ENCODE results near the gene BRCA1.
A peak's percentile ranks its signal among the peaks of the same experiment; 100 is the strongest.

The BRCA1 gene

DNA sequence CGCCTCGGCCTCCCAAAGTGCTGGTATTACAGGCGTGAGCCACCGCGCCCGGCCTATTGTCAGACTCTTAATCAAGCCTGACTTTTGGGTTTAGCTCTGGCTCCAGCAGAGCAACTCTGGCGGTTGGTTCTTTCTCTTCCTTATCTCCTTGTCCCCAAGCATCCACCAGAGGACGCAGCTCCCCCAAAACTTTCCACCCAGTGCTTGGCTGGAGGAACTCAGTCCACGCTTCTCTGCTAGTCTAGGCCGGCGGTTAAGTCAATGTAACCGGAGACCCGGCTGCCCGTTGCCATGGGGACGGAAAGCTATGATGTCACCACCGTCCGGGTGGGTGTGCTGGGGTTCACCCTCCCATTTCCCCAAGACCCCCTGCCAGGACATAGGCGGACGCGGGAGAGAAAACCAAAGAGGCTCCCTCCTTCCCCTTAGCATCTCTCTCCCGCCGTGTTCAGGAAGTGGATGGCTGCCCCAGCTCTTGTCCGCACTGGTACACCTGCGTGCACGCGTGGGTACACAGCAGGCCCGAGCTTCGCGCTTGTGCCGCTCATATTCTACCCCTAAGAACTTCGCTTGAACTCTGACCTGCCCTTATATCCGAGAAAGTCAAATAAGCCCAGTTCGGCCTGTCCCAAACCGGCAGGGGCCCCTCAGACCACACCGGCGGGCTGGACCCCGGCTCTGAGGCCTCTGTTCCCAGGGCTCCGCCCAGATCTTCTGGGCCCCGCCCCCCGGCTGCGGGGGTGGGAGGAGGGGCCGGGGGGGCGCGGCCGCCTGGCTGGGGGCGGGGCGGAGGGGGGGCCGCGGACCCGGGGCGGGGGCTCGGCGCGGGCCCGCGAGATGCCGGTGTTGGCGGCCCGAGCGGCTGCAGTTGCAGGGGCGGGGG lies 100.5 kb downstream of the BRCA1 start, which contains the start of gene RND2:
TSS of gene RND2 (plus strand) at position 825 of the 883 bp plus-strand sequence. CDS start 117 bp downstream, outside the sequence.
- DNase-seq = peak; percentile 73

DNA sequence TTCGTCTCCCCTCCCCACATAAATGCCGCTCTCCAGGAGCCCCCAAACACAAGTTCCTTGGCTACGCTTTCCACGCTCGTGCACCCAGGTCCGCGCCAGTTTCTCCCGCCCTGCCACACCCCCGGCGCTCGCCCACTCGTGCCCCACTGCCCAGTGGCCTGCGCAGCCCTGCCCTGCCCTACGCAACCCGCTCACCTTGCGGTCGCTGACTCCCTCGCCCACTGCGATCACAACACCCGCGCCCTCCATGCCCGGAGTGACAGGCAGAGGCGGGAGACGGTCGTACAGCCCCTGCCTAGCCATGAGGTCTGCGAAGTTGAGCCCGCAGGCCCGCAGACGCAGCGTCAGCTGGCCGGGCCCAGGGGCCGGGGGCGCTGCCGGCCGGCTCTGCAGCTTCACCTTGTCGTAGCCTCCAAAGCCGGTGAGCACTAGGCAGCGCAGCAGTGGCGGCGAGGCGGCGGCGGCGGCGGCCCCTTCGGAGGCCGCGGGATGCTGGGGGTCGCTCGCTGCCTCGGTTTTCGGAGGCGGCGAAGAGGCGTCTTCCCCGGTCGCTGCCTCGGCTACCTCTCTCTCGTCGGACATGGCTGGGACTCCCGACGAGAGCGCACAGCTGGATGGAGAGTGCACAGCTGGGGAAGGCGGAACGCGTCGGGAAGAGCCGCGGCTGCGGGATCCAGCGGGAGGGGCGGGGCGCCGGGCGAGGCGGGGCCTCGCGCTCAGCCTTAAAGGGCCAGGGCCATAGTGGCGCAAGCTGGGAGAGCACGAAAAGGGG lies 103.2 kb downstream of the BRCA1 start, which contains the start of gene VAT1:
TSS of gene VAT1 (minus strand) at position 645 of the 772 bp plus-strand sequence. CDS start at position 582, 63 bp downstream.
- peak; percentile 55 for DNase-seq

DNA sequence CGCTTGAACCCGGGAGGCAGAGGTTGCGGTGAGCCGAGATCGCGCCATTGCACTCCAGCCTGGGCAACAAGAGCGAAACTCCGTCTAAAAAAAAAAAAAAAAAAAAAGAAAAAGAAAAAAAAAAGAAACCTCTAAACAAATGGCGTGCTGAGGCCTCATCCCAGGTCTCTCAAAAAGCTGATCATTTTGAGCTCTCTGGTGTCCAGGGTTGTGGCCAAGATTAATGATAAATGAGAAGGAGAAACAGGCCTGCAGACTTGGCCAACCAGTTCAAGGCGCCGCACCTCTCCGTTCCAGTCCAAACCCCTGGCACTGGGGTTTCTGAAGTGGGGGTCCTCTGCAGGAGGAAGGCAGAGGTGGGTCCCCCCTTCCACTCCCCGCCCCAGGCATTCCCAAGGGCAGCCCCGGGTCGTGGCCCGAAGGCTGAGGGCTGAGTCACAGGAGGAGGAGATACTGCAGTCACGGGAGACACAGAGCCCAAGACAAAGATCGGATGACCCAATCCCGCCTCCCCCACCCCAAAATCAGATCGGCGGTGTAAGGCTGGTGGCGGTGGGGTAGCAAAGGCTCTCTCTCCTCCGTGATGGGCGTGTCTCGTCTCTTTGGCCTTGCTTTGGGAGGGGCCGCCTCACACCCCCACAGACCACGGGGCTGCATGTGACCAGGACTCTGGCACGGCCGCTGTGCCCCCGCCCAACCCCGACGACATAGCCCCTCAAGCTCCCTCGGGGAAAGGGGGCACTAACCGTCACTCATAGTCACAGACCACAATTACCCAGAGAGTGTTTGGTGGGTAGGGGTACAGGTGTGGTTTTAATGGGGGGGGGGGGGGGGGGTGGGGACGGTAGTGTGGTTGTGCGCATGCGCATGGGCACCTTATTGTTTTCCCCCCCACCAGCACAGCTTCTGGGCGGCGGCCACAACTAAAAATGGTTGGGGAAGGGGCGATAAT lies 104.1 kb downstream of the BRCA1 start:
- peak; percentile 17 for DNase-seq

- DNase-seq = no peak
Observed at GRCh38 chr17:43020030-43020621, 105.0 kb downstream of the BRCA1 start.

- no peak for DNase-seq
Observed at GRCh38 chr17:43019418-43019817, 105.7 kb downstream of the BRCA1 start.

- no peak for DNase-seq
Observed at GRCh38 chr17:43018932-43019331, 106.2 kb downstream of the BRCA1 start.

DNA sequence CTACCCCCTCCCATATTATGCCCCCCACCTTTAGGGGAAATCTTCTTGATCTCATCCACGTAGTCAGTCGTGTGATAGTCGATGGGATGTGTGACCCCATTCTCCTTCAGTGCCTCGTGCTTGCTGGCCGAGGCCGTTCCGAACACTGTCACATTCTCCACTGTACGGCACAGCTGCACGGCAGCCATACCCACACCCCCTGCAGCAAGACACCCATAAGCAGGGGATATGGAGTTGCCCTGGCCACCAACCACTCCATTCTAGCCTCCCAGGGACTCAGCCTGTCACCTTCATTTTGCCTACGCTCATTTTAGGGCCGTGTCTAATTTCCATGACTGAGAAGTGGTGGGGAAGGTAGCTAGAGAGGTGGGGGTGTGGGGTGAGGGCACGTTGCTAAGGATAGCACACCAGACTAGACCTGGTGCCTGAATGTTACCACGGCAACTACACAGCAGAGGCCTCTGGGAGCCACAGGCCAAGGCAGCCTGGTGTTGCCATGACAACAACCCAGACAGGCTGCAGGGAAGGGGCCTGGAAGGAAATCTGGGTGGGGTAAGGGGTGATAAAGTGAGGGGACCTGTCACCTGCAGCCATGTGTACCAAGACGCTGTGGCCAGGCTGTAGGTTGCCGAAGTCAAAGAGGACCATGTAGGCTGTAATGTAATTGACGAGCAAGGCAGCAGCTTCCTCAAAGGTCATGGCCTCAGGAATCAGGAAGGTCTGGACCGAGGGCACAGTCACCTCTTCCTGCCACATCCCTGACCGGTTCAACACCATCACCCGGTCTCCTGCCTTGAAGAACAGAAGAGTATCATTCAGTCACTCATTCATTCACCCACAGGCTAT lies 106.9 kb downstream of the BRCA1 start:
- DNase-seq = no peak

DNA sequence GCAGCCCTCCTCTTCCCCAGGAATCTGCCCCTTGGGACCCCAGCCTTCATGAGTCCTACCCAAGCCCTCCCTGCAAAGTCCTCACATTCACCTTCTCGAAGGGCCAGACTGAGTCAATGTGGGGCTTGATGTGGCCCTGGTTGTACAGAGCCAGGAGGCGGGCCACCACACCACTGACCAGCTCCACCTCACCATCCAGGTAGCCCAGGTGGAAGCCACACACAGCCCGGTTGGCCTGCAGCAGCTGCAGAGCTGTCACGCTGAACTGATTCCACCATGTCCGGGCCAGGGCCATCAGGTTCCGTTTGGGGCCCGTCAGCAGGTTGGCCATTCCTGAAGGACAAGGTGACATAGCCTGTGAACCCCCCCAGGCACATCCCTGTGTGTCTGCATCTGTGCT lies 108.9 kb downstream of the BRCA1 start:
- DNase-seq = no peak

- no peak for DNase-seq
Observed at GRCh38 chr17:43015579-43015978, 109.6 kb downstream of the BRCA1 start.

DNA sequence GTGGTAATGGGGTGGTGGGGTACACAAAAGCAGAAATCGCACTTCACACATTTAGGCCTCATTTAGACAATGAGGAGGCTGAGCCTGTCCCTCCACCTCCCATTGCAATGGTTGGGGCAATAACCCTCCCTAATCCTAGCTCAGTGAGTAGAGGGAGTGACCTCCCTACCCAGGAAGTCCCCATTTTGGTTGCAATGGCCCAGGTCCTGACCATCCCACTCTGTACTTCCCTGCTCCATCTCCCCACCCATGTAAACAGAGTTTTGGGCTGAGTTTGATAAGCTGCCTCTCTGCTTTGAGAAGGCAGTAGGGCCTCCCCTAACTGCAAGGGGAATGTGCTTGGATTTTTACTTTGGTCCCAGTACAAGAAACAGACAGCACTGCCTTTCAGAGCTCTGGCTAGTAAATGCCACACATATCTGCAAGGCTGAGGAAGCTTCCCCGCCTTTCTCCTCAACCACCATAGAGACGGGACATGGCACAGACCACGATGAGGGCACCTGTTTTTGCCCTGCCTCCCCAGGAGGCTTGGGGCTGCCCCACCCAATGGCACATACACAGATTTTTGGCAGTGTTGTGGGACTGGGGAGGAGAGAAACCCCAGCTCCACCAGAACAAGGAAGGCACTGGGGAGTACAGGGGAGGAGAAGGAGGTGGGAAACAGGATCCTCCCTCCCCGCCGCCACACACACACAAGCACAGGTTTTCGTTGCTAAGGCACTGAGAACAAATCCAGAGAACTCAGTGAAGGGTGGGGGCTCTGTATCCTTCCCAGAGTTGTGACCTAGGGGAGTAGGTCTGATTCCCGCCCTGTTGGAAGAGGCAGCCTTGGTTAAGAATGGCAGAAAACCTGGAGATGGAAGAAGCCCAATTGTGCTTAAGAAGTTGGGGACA lies 110.3 kb downstream of the BRCA1 start:
- DNase-seq = no peak

DNA sequence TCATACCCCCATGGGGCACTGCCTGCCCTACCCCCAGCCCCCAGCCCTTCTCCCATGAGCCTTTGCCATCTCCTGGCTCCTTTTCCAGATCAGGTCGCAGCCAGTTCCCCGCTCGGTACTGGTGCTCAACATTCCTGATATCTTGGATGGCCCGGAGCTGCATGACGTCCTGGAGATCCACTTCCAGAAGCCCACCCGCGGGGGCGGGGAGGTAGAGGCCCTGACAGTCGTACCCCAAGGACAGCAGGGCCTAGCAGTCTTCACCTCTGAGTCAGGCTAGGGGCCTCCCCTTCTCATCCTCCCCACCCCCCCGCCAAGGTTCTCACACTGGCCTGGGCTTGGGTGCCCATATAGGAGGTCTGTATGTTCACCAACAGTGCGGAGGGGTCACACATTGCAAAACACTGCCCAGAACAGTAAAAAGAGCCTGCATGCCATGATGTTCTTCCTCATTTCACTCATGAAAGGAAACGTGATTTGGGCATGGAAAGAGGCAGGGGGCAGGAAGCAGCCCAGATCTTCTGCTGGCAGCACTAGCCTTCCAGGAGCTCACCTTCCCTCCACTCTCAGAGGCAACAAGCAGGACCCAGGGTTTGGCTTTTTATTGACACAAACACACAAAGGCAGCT lies 111.0 kb downstream of the BRCA1 start:
- DNase-seq = no peak

- DNase-seq = no peak
Observed at GRCh38 chr17:43013296-43013695, 111.9 kb downstream of the BRCA1 start.

GRCh38 chr17:43011728-43012472 lies 113.3 kb downstream of the BRCA1 start:
- DNase-seq = no peak

- no peak for DNase-seq
Observed at GRCh38 chr17:43010667-43011308, 114.4 kb downstream of the BRCA1 start.

GRCh38 chr17:43006639-43007551 lies 118.3 kb downstream of the BRCA1 start, which contains the start of gene IFI35:
IFI35 (plus strand) TSS chr17:43006784; CDS start chr17:43006948, 164 bp downstream.
- peak; percentile 85 for DNase-seq

GRCh38 chr17:43003542-43004172 lies 121.5 kb downstream of the BRCA1 start:
- DNase-seq = no peak
